AG04449 (cell line): ENCODE data around the gene CLBA1.
"Not testable (repeated sequence)": the region's sequence is repeated elsewhere in the genome, so short reads cannot be mapped to it uniquely, and the experiment has no call there.

Experiments
- CTCF ChIA-PET: fragments of 350-600 bp; formaldehyde crosslinking; extraction: SDS; loops from one replicate; lab custom pipeline; 2021; ENCODE audit warnings: antibody characterized with exemption; lab: Yijun Ruan, JAX
- POLR2A ChIA-PET: fragments of 400-600, 350-600 bp; formaldehyde crosslinking; extraction: SDS; loops from one replicate; lab custom pipeline; 2020; ENCODE audit warnings: antibody characterized with exemption, inconsistent platforms; lab: Yijun Ruan, JAX
- DNase-seq: peaks from one replicate; pipeline ENCODE4 v3.0.0-alpha.2; 2010; ENCODE audit warnings: low read depth, low spot score
- H3K4me3 ChIP-seq: 2 replicates; pipeline ENCODE4 v1.5.1; 2011; ENCODE audit warnings: low read depth, mild to moderate bottlenecking, control low read depth, low read length
- TF ChIP-seq, protein P1 (sequence below): IDR thresholded peaks from one replicate; pipeline ENCODE4 v1.5.1; 2011; ENCODE audit warnings: mild to moderate bottlenecking, moderate library complexity, low read length, control low read depth, inconsistent platforms; ENCODE audit not compliant: insufficient read depth; ENCODE audit errors: missing control alignments

Gene CLBA1

GRCh38 chr14:104942586-104942985 lies 43.0 kb upstream of the CLBA1 start:
- CTCF ChIA-PET, result no interaction called here
- POLR2A ChIA-PET, result no interaction called here
- no peak for DNase-seq

GRCh38 chr14:104943216-104944015 lies 42.2 kb upstream of the CLBA1 start:
- DNase-seq, POLR2A ChIA-PET, H3K4me3 ChIP-seq: not testable (repeated sequence)
- CTCF ChIA-PET, result interaction anchor here (1.7 kb wide), 1 partner anchor 10 kb away, joined by 6 read pairs; no protein-coding TSS in a partner anchor

More at GRCh38 chr14:104942586-104942985, 43.0 kb upstream of the CLBA1 start:
- TF ChIP-seq, protein P1, sequence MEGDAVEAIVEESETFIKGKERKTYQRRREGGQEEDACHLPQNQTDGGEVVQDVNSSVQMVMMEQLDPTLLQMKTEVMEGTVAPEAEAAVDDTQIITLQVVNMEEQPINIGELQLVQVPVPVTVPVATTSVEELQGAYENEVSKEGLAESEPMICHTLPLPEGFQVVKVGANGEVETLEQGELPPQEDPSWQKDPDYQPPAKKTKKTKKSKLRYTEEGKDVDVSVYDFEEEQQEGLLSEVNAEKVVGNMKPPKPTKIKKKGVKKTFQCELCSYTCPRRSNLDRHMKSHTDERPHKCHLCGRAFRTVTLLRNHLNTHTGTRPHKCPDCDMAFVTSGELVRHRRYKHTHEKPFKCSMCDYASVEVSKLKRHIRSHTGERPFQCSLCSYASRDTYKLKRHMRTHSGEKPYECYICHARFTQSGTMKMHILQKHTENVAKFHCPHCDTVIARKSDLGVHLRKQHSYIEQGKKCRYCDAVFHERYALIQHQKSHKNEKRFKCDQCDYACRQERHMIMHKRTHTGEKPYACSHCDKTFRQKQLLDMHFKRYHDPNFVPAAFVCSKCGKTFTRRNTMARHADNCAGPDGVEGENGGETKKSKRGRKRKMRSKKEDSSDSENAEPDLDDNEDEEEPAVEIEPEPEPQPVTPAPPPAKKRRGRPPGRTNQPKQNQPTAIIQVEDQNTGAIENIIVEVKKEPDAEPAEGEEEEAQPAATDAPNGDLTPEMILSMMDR, result no peak
- no peak overlapping the region for H3K4me3 ChIP-seq

- CTCF ChIA-PET, result interaction anchor here (1.7 kb wide), 1 partner anchor 11 kb away, joined by 6 read pairs; no protein-coding TSS in a partner anchor
- H3K4me3 ChIP-seq, POLR2A ChIA-PET, DNase-seq: not testable (repeated sequence)
Measured at GRCh38 chr14:104944016-104944308, 41.6 kb upstream of the CLBA1 start.

- H3K4me3 ChIP-seq, POLR2A ChIA-PET, DNase-seq: not testable (repeated sequence)
- CTCF ChIA-PET, result interaction anchor here (1.4 to 1.7 kb wide), 2 partner anchors 10 to 12 kb away, joined by 4 to 6 read pairs; no protein-coding TSS in a partner anchor
Measured at GRCh38 chr14:104944436-104945205, 41.0 kb upstream of the CLBA1 start.

GRCh38 chr14:104945266-104945665 lies 40.3 kb upstream of the CLBA1 start:
- CTCF ChIA-PET, result interaction anchor here (1.4 to 1.7 kb wide), 2 partner anchors 11 to 12 kb away, joined by 4 to 6 read pairs; no protein-coding TSS in a partner anchor
- DNase-seq, POLR2A ChIA-PET, H3K4me3 ChIP-seq: not testable (repeated sequence)

DNA sequence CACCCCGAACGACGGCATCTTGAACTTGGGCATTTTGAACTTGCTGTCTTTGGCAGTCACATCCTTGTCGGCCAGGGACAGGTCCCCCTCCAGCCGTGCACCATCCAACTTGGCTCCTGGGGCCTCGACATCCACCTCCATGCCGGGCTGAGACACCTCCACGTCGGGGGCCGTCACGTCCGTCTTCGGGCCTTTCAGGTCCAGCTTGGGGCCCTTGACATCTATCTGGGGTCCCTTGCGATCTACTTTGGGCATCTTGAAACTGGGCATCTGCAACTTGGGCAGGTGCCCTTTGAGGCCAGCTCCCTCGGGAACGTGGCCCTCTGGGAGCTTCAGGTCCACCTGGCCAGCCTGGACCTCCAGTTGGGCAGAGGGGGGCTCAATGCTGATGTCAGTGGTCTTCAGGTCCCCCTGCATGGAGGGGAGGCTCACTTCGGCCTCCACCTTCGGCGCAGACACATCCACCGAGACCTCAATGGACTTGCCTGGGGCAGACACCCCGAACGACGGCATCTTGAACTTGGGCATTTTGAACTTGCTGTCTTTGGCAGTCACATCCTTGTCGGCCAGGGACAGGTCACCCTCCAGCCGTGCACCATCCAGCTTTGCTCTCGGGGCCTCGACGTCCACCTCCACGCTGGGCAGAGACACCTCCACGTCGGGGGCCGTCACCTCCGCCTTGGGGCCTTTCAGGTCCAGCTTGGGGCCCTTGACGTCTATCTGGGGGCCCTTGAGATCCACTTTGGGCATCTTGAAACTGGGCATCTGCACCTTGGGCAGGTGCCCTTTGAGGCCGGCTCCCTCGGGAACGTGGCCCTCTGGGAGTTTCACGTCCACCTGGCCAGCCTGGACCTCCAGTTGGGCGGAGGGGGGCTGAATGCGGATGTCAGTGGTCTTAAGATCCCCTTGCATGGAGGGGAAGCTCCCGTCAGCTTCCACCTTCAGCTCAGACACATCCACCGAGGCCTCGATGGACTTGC lies 39.3 kb upstream of the CLBA1 start:
- POLR2A ChIA-PET, result interaction anchor here (0.7 to 1.0 kb wide), 2 partner anchors 12 to 22 kb away, joined by 4 read pairs; no protein-coding TSS in a partner anchor
- H3K4me3 ChIP-seq, DNase-seq, CTCF ChIA-PET: not testable (repeated sequence)

DNA sequence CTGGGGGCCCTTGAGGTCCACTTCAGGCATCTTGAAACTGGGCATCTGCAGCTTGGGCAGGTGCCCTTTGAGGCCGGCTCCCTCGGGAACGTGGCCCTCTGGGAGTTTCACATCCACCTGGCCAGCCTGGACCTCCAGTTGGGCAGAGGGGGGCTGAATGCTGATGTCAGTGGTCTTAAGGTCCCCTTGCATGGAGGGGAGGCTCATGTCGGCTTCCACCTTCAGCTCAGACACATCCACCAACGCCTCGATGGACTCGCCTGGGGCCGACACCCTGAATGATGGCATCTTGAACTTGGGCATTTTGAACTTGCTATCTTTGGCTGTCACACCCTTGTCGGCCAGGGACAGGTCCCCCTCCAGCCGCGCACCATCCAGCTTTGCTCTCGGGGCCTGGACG lies 38.4 kb upstream of the CLBA1 start:
- CTCF ChIA-PET, H3K4me3 ChIP-seq, DNase-seq: not testable (repeated sequence)
- POLR2A ChIA-PET, result interaction anchor here (0.7 to 1.0 kb wide), 2 partner anchors 13 to 21 kb away, joined by 4 read pairs; no protein-coding TSS in a partner anchor

- CTCF ChIA-PET, POLR2A ChIA-PET, DNase-seq, H3K4me3 ChIP-seq: not testable (repeated sequence)
Measured at GRCh38 chr14:104947881-104948735, 37.5 kb upstream of the CLBA1 start.

- POLR2A ChIA-PET, result interaction anchor here (0.6 kb wide), 1 partner anchor 116 kb away, joined by 3 read pairs; no protein-coding TSS in a partner anchor
- DNase-seq, result no peak
- TF ChIP-seq, protein P1, result no peak
- no peak overlapping the region for H3K4me3 ChIP-seq
- CTCF ChIA-PET, result no interaction called here
Measured at GRCh38 chr14:104948736-104949031, 36.9 kb upstream of the CLBA1 start.

DNA sequence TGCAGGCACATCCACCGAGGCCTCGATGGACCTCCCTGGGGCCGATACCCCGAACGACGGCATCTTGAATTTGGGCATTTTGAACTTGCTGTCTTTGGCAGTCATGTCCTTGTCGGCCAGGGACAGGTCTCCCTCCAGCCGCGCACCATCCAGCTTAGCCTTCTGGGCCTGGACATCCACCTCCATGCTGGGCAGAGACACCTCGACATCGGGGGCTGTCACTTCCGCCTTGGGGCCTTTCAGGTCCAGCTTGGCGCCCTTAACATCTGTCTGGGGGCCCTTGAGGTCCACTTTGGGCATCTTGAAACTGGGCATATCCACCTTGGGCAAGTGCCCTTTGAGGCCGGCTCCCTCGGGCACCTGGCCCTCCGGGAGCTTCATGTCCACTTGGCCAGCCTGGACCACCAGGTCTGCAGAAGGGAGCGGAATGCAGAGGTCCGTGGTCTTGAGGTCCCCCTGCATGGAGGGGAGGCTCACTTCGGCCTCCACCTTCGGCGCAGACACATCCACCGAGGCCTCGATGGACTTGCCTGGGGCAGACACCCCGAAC lies 36.1 kb upstream of the CLBA1 start:
- CTCF ChIA-PET, POLR2A ChIA-PET, H3K4me3 ChIP-seq, DNase-seq: not testable (repeated sequence)
